ENCODE data around the gene VPS13C. TPM values are rescaled to one million over a fixed set of nuclear protein-coding genes. Genes with fewer than 3 reads are reported as not detected.

Gene VPS13C
- total RNA-seq, 1 donor from 2014 or later: 50.9 TPM

GRCh38 chr15:61946778-61947177 lies 113.5 kb downstream of the VPS13C start:
- H3K36me3 Mint-ChIP-seq (ENCODE audit: low read depth, unreplicated experiment): peaks cover 27% of the 10 kb centered on the region
- H3K4me3 Mint-ChIP-seq (ENCODE audit: unreplicated experiment): no peak overlapping the region
- no peaks in the 10 kb centered on the region for H3K4me1 Mint-ChIP-seq (ENCODE audit: unreplicated experiment)
- no peaks in the 10 kb centered on the region for H3K27me3 Mint-ChIP-seq (ENCODE audit: unreplicated experiment)
- no peak overlapping the region for H3K27ac Mint-ChIP-seq (ENCODE audit: unreplicated experiment)
- TF ChIP-seq CTCF (IDR thresholded peaks at IDR 0.05; ENCODE audit: unreplicated experiment): no peak
- no peak for DNase-seq (ENCODE audit: low spot score)
- H3K9me3 Mint-ChIP-seq (ENCODE audit: unreplicated experiment): no peaks in the 10 kb centered on the region

GRCh38 chr15:61943992-61944391 lies 116.3 kb downstream of the VPS13C start:
- no peak for TF ChIP-seq CTCF (IDR thresholded peaks at IDR 0.05; ENCODE audit: unreplicated experiment)
- H3K4me3 Mint-ChIP-seq (ENCODE audit: unreplicated experiment): no peak overlapping the region
- H3K36me3 Mint-ChIP-seq (ENCODE audit: low read depth, unreplicated experiment): peaks cover 27% of the 10 kb centered on the region
- no peak overlapping the region for H3K27ac Mint-ChIP-seq (ENCODE audit: unreplicated experiment)
- H3K4me1 Mint-ChIP-seq (ENCODE audit: unreplicated experiment): no peaks in the 10 kb centered on the region
- no peaks in the 10 kb centered on the region for H3K27me3 Mint-ChIP-seq (ENCODE audit: unreplicated experiment)
- DNase-seq (ENCODE audit: low spot score): no peak
- H3K9me3 Mint-ChIP-seq (ENCODE audit: unreplicated experiment): no peaks in the 10 kb centered on the region

- H3K9me3 Mint-ChIP-seq (ENCODE audit: unreplicated experiment): no peaks in the 10 kb centered on the region
- no peak for DNase-seq (ENCODE audit: low spot score)
- H3K4me1 Mint-ChIP-seq (ENCODE audit: unreplicated experiment): peaks cover 4% of the 10 kb centered on the region
- H3K27ac Mint-ChIP-seq (ENCODE audit: unreplicated experiment): no peak overlapping the region
- no peaks in the 10 kb centered on the region for H3K27me3 Mint-ChIP-seq (ENCODE audit: unreplicated experiment)
- H3K4me3 Mint-ChIP-seq (ENCODE audit: unreplicated experiment): no peak overlapping the region
- TF ChIP-seq CTCF (IDR thresholded peaks at IDR 0.05; ENCODE audit: unreplicated experiment): no peak
- peaks cover 6% of the 10 kb centered on the region for H3K36me3 Mint-ChIP-seq (ENCODE audit: low read depth, unreplicated experiment)
Measured at GRCh38 chr15:61938249-61938648, 122.0 kb downstream of the VPS13C start.

- no peak for DNase-seq (ENCODE audit: low spot score)
- H3K27me3 Mint-ChIP-seq (ENCODE audit: unreplicated experiment): no peaks in the 10 kb centered on the region
- H3K27ac Mint-ChIP-seq (ENCODE audit: unreplicated experiment): no peak overlapping the region
- H3K4me3 Mint-ChIP-seq (ENCODE audit: unreplicated experiment): no peak overlapping the region
- no peak for TF ChIP-seq CTCF (IDR thresholded peaks at IDR 0.05; ENCODE audit: unreplicated experiment)
- no peaks in the 10 kb centered on the region for H3K36me3 Mint-ChIP-seq (ENCODE audit: low read depth, unreplicated experiment)
- peaks cover 4% of the 10 kb centered on the region for H3K4me1 Mint-ChIP-seq (ENCODE audit: unreplicated experiment)
- no peaks in the 10 kb centered on the region for H3K9me3 Mint-ChIP-seq (ENCODE audit: unreplicated experiment)
Measured at GRCh38 chr15:61936528-61937195, 123.6 kb downstream of the VPS13C start.

- H3K27ac Mint-ChIP-seq (ENCODE audit: unreplicated experiment): no peak overlapping the region
- no peaks in the 10 kb centered on the region for H3K9me3 Mint-ChIP-seq (ENCODE audit: unreplicated experiment)
- no peak for DNase-seq (ENCODE audit: low spot score)
- peaks cover 4% of the 10 kb centered on the region for H3K4me1 Mint-ChIP-seq (ENCODE audit: unreplicated experiment)
- H3K36me3 Mint-ChIP-seq (ENCODE audit: low read depth, unreplicated experiment): no peaks in the 10 kb centered on the region
- TF ChIP-seq CTCF (IDR thresholded peaks at IDR 0.05; ENCODE audit: unreplicated experiment): no peak
- no peak overlapping the region for H3K4me3 Mint-ChIP-seq (ENCODE audit: unreplicated experiment)
- no peaks in the 10 kb centered on the region for H3K27me3 Mint-ChIP-seq (ENCODE audit: unreplicated experiment)
Measured at GRCh38 chr15:61935493-61935892, 124.8 kb downstream of the VPS13C start.
